Measurements from ENCODE around the gene INTS1. TPM values are rescaled to one million over a fixed set of nuclear protein-coding genes. Genes with fewer than 3 reads are reported as not detected.
"Not testable (repeated sequence)": the region's sequence is repeated elsewhere in the genome, so short reads cannot be mapped to it uniquely, and the experiment has no call there.

The INTS1 gene
- polyA plus RNA-seq, 3 donors from 2014 or later: 5.2 to 33.6 (median 11.0) TPM

DNA sequence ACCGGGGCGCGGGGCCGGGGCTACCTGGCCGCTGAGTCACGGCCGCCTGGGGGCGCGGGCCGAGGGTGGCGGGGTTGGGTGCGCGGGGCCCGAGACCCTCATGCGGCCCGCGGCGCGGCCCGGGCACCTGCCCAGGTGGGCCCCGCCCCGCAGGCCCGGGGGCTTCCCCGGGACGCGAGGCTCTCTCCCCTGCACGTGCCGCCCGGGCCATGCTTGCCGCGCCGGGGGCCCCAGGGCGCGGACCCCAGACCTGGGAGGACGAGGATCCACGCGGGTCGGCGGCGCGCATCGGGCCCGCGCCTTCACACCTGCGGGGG, 26.7 kb upstream of the INTS1 start:
- Mint-ChIP-seq H3K4me3 (no peak overlapping the region), H3K27ac (no peak overlapping the region), H3K4me1 (peaks cover 24 to 33% of the 10 kb centered on the region in 2 donors), H3K36me3 (no peaks in the 10 kb centered on the region), H3K9me3 (no peaks in the 10 kb centered on the region), H3K27me3 (ENCODE audit: low read depth in 3 of 3) (peaks cover 13 to 28% (median 23%) of the 10 kb centered on the region in 3 donors)
- no peak for DNase-seq

- Mint-ChIP-seq H3K27ac (peak overlapping the region in 5 of 6 donors; percentile 74 to 80 (median 80)), H3K4me1 (peaks cover 24 to 32% of the 10 kb centered on the region in 2 donors), H3K4me3 (peak overlapping the region; percentile 62 to 77 (median 72)), H3K36me3 (no peaks in the 10 kb centered on the region), H3K27me3 (ENCODE audit: low read depth in 3 of 3) (peaks cover 12 to 28% (median 23%) of the 10 kb centered on the region in 3 donors), H3K9me3 (no peaks in the 10 kb centered on the region)
- DNase-seq: no peak
These were observed 25.4 kb upstream of the INTS1 start for GRCh38 chr7:1529383-1530116.

GRCh38 chr7:1526271-1526754, 22.1 kb upstream of the INTS1 start:
- DNase-seq: no peak
- Mint-ChIP-seq H3K9me3 (no peaks in the 10 kb centered on the region), H3K4me3 (no peak overlapping the region), H3K27ac (no peak overlapping the region), H3K4me1 (peaks cover 0 to 4% of the 10 kb centered on the region in 2 donors), H3K36me3 (no peaks in the 10 kb centered on the region), H3K27me3 (ENCODE audit: low read depth in 3 of 3) (peaks cover 3 to 15% (median 10%) of the 10 kb centered on the region in 3 donors)

GRCh38 chr7:1525409-1525808, 21.2 kb upstream of the INTS1 start:
- no peak for DNase-seq
- Mint-ChIP-seq H3K4me3 (no peak overlapping the region), H3K27me3 (ENCODE audit: low read depth in 3 of 3) (peaks cover 3 to 15% (median 10%) of the 10 kb centered on the region in 3 donors), H3K27ac (no peak overlapping the region), H3K9me3 (no peaks in the 10 kb centered on the region), H3K36me3 (no peaks in the 10 kb centered on the region), H3K4me1 (peaks cover 0 to 4% of the 10 kb centered on the region in 2 donors)

- Mint-ChIP-seq H3K36me3 (peaks cover 0 to 3% (median 0%) of the 10 kb centered on the region in 3 donors), H3K9me3 (no peaks in the 10 kb centered on the region), H3K27ac (no peak overlapping the region)
These were observed 19.7 kb upstream of the INTS1 start for GRCh38 chr7:1523844-1524243.

DNA sequence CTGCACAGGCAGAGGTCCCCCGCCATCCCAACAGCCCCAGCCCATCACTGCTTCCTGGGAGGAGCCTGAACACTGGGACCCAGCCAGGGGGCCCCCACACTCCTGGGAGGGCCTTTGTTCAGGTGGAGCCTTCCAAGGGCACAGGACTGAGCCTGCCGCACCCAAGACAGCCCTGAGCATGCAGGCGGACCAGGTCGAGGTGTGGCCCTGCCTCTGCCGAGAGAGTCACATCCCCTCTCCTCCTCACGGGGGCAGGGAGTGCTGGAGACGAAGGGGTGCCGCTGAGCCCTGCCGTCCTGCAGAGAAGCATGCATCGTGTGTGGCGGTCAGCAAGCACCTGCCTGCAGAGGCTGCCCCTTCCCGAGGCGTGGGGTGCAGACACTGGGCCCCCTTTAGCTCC, 19.0 kb upstream of the INTS1 start:
- H3K36me3 Mint-ChIP-seq: peaks cover 0 to 3% (median 0%) of the 10 kb centered on the region in 3 donors
- H3K4me3 Mint-ChIP-seq: no peak overlapping the region
- H3K27me3 Mint-ChIP-seq (ENCODE audit: low read depth in 3 of 3): peaks cover 0 to 5% (median 5%) of the 10 kb centered on the region in 3 donors
- H3K4me1 Mint-ChIP-seq: no peaks in the 10 kb centered on the region
- no peak overlapping the region for H3K27ac Mint-ChIP-seq
- DNase-seq: no peak
- no peaks in the 10 kb centered on the region for H3K9me3 Mint-ChIP-seq

More at GRCh38 chr7:1523844-1524243, 19.7 kb upstream of the INTS1 start:
- no peak for DNase-seq
- Mint-ChIP-seq H3K4me1 (no peaks in the 10 kb centered on the region), H3K27me3 (ENCODE audit: low read depth in 3 of 3) (peaks cover 0 to 8% (median 5%) of the 10 kb centered on the region in 3 donors), H3K4me3 (no peak overlapping the region)

GRCh38 chr7:1521456-1521855, 17.3 kb upstream of the INTS1 start:
- H3K27me3 Mint-ChIP-seq (ENCODE audit: low read depth in 3 of 3): peaks cover 0 to 5% (median under 1%) of the 10 kb centered on the region in 3 donors
- no peak overlapping the region for H3K27ac Mint-ChIP-seq
- peaks cover 0 to 3% (median 0%) of the 10 kb centered on the region in 3 donors for H3K36me3 Mint-ChIP-seq
- H3K4me3 Mint-ChIP-seq: no peak overlapping the region
- no peak for DNase-seq
- no peaks in the 10 kb centered on the region for H3K9me3 Mint-ChIP-seq
- H3K4me1 Mint-ChIP-seq: no peaks in the 10 kb centered on the region

DNA sequence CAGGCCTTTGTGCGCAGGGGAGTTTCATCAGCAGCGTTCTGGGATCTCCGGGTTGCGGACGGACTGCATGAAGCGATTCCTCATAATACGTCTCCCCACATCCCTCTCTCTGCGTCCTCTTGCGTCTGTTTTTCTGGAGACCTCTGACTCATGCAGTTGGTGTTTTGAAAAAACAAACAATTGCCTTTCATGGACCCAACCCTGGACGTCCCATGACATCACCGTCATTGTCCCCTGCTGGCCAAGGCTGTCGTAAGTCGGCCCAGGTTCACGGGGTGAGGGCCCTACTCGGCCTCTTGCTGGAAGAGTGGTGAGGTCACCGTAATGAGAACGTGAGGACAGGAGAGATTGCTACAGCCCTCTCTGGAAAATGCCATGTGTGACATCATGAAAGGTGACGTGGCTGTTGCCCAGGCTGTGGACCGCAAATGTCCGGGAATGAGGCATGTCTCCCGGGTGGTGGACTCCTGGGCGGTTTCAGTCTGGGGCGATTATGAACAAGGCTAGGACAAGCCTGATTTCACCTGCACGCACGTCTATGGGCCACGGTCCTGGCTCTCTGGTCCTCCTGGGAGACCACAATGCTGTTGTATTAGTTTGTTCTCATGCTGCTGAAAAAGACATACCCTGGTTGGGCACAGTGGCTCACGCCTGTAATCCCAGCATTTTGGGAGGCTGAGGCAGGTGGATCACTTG, 16.5 kb upstream of the INTS1 start:
- DNase-seq: no peak
- no peak overlapping the region for H3K4me3 Mint-ChIP-seq
- no peak overlapping the region for H3K27ac Mint-ChIP-seq
- peaks cover 0 to 5% (median 0%) of the 10 kb centered on the region in 3 donors for H3K27me3 Mint-ChIP-seq (ENCODE audit: low read depth in 3 of 3)
- no peaks in the 10 kb centered on the region for H3K9me3 Mint-ChIP-seq
- peaks cover 0 to 3% (median 0%) of the 10 kb centered on the region in 3 donors for H3K36me3 Mint-ChIP-seq
- no peaks in the 10 kb centered on the region for H3K4me1 Mint-ChIP-seq

- H3K36me3 Mint-ChIP-seq; DNase-seq; H3K27me3 Mint-ChIP-seq (ENCODE audit: low read depth in 3 of 3); H3K27ac Mint-ChIP-seq; H3K4me3 Mint-ChIP-seq; H3K9me3 Mint-ChIP-seq; H3K4me1 Mint-ChIP-seq: not testable (repeated sequence)
These were observed 15.2 kb upstream of the INTS1 start for GRCh38 chr7:1519322-1519922.

GRCh38 chr7:1516586-1517251, 12.5 kb upstream of the INTS1 start:
- no peaks in the 10 kb centered on the region for H3K4me1 Mint-ChIP-seq

GRCh38 chr7:1515509-1515967, 11.3 kb upstream of the INTS1 start:
- H3K4me1 Mint-ChIP-seq; H3K27me3 Mint-ChIP-seq (ENCODE audit: low read depth in 3 of 3); H3K27ac Mint-ChIP-seq; DNase-seq; H3K36me3 Mint-ChIP-seq; H3K4me3 Mint-ChIP-seq; H3K9me3 Mint-ChIP-seq: not testable (repeated sequence)

More at GRCh38 chr7:1516586-1517251, 12.5 kb upstream of the INTS1 start:
- DNase-seq: no peak
- H3K36me3 Mint-ChIP-seq: peaks cover 0 to 3% (median 0%) of the 10 kb centered on the region in 3 donors
- H3K9me3 Mint-ChIP-seq: no peaks in the 10 kb centered on the region
- no peak overlapping the region for H3K4me3 Mint-ChIP-seq
- no peak overlapping the region for H3K27ac Mint-ChIP-seq
- H3K27me3 Mint-ChIP-seq (ENCODE audit: low read depth in 3 of 3): peaks cover 0 to 7% (median 5%) of the 10 kb centered on the region in 3 donors

GRCh38 chr7:1514995-1515401, 10.8 kb upstream of the INTS1 start:
- no peaks in the 10 kb centered on the region for H3K9me3 Mint-ChIP-seq
- H3K27ac Mint-ChIP-seq: no peak overlapping the region
- H3K4me3 Mint-ChIP-seq: no peak overlapping the region
- H3K4me1 Mint-ChIP-seq: no peaks in the 10 kb centered on the region
- H3K36me3 Mint-ChIP-seq: peaks cover 0 to 3% (median 0%) of the 10 kb centered on the region in 3 donors
- peaks cover 0 to 6% (median 5%) of the 10 kb centered on the region in 3 donors for H3K27me3 Mint-ChIP-seq (ENCODE audit: low read depth in 3 of 3)
- DNase-seq: no peak

DNA sequence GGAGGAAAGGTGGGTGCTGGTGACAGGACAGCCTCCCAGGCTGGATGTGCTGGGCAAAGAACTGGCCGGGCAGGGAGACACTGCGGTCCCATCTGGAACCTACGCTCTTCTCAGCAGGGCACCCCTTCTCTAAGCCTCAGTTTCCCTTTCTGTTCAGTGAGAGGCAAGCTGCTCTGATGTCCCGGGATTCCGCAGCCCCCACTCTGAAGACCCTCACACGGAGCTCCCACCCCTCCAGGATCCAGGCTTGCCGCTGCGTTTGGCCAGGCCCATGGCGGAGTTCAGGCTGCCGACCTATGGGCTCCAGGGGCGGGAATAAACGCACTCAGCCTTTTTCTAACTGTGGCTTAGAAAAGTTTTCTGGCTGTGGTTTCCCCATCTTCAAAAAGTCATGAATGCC, 10.2 kb upstream of the INTS1 start:
- no peak overlapping the region for H3K4me3 Mint-ChIP-seq
- DNase-seq: no peak
- peaks cover 0 to 3% (median 0%) of the 10 kb centered on the region in 3 donors for H3K36me3 Mint-ChIP-seq
- H3K27ac Mint-ChIP-seq: no peak overlapping the region
- H3K4me1 Mint-ChIP-seq: no peaks in the 10 kb centered on the region
- H3K9me3 Mint-ChIP-seq: no peaks in the 10 kb centered on the region
- H3K27me3 Mint-ChIP-seq (ENCODE audit: low read depth in 3 of 3): peaks cover 0 to 7% (median 5%) of the 10 kb centered on the region in 3 donors
